GM21619 (cell line): ENCODE measurements around the gene ZBTB22.

Experiments used
- ATAC-seq: cut with Tn5 transposase; IDR thresholded peaks from one replicate; pipeline ENCODE4 v1.9.1; 2021; ENCODE audit not compliant: unreplicated experiment

The ZBTB22 gene

DNA sequence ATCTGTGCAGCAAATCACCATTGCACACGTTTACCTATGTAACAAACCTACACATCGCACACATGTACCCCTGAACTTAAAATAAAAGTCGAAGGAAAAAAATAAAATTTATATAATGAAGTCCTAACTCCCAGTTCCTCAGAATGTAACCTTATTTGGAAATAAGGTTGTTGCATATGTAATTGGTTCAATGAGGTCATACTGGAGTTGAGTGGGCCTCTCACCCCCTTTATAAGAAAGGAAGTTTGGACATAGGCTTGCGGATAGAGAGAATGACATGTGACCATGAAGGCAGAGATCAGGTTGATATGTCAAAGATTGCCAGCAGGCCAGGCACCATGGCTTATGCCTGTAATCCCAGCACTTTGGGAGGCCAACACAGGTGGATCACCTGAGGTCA is 16.1 kb upstream of the ZBTB22 start:
- no peak for ATAC-seq

DNA sequence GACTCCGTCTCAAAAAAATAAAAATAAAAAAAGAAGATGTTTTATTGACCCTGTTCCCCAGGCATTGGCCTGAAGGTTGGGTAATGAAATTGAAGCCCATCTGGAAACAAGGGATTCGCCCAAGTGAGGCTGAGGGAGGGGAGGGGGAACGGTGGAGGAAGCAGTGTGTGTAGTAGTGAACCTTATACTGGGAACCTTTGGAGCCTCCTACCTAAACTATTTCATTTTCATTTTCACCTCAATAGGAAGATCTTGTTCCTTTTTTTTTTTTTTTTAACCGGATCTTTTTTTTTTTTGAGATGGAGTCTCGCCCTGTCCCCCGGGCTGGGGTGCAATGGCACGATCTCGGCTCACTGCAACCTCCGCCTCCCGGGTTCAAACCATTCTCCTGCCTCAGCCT is 13.2 kb upstream of the ZBTB22 start:
- no peak for ATAC-seq

DNA sequence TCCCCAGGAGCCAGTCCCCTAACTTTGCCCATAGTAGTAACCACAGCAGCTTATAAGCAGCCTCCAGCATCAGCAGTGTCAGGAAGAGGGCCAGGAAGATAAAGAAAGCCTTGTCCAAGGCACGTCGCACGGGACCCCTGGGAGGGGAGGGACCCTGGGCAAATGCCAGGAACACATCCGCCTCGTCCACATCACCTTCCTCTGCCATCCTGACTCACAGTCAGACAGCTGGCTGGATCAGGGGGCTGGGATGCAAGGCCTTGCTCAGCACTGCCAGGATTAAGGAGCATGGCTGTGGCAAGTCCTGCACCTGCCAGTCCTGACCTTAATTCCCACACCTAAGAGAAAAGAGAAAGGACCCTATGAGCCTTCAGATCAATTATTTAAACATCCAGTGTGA is 11.5 kb upstream of the ZBTB22 start:
- ATAC-seq = no peak

DNA sequence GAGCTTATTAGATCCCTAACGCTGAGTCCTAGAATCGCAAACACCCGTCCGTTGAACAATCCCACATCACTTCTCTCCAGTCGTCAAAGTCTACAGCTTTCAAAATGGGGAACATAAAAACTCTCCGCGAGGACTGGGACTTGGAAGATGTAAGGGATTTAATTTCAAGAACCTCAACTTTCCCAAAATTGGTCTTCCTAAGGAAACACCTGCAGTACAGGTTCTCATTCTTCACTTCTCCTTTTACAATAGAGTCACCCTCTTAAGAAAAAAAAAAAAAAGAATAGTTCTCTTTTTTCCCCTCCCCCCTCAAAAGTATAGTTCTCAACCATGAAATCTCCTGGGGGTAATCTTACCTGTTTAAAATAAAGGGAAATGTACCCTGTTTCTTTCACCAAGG is 6.6 kb upstream of the ZBTB22 start:
- ATAC-seq = no peak

DNA sequence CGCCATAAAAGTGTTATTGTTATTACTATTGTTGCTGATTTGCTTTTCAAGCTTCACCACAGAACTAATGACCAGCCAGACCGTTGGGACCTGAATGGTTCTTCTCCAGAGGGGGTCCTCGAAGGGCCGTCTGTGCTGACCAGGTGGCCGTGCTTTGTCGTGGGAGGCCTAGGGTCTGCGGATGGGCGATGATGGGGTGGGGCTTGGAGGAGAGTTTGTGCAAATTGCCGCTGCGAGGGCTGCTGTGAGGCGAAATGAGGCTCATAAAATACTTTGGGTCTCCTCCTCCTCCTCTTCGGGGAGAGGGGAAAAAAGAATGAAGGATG is 6.0 kb upstream of the ZBTB22 start:
- no peak for ATAC-seq

DNA sequence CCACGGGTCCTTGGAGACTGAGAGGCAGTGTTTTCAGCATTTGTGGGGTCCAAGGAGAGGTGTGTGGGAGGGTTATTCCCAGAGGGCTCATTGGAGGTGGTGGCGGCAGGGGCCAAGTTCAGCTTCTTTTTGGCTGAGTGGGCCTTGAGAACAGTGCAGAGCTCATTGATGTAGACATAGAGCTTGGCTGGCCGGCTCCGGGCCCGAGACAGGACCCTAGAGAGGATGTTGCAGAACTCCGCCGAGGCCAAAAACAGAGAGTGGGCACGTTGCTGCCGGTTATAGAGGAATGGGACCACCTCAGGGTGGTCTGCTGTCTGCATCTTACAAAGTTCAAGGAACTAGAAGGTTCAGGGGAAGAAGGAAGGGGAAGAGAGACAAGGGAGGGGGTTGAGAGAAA is 3.7 kb upstream of the ZBTB22 start:
- no peak for ATAC-seq

DNA sequence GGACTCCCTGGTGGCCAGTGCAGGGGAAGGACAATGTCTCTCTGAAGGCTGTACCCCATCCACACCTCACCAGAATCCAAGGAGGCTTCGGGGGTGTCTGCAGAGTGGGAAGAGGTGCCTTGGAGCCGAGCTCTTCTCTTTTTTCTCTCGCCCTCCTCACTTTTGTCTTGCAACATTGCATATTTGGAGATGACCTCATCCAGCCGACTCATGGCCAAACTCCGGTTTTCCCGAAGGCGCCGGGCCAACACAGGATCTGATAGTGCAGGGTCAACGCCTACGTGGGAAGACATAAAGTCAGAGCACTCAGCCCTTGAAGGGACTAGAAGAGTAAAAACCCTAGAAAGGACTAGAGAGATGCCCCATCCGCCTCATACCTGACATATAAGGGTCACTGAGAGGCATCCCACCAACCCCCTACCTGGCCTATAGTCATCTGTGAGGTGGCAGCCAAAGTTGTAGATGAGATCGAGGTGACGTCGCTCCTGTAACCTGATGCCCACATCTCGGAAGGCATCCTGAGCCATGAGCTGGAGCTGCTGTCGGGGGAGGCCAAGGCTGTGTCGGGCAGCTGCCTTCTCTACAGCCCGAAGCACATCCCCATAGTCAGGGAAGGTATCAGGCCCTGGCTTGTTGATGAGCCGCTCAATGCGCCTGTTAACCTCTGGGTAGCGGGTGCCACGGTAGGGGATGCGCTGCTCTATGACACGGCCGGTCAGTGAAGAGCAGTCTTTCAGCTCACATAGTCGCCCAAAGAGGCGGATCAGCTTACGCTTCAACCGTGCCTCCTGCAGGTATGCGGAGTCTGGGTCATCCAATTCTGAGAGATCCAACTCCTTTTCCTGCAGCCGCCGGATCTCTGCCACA is 3.0 kb upstream of the ZBTB22 start:
- ATAC-seq = no peak

DNA sequence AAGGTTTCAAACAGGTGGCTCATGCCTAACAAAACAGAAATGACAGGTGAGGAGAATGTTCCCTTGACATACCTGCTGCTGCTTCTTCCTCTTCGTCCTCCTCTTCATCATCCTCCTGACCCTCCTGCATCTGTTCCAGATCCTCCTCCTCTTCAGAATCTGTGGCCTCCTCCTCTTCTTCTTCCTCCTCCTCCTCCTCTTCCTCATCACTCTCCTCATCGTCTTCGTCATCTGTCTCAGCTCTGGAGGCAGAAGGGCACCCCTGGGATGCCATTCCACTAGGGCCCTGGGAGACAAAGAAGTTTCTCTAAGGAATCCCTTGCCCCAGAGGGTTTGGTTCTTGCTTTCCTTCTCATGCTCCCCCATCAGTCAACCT is 2.4 kb upstream of the ZBTB22 start:
- ATAC-seq = no peak

DNA sequence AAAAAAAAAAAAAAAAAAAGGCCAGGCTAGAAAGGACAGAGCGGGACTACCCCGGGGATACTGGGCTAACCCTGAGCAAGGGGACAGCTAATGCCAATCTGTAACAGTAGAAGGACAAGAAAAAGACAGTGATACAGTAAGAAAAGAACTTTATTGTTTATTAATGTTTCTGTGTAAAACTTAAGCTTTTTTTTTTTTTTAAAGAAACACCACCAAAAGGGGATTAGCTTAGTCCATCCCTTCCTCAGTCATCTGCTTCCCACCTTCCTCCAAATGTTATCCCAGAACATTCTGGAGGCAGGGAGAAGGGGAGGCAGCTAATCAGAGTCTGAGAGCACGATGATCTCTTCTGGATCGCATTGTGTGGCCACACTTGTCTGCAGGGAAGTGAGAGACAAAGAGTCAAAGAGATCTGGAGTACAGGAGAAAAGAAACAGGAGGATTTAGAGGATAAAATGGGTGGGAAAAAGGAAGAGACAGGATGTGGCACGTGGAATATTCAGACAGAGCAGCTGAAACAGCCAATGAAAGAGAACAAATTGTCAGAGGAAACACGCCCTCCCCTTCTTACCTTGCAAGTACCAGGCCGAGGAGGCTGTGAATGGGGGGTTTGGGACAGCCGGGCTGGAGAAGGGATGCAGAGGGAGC is 1.0 kb upstream of the ZBTB22 start:
- no peak for ATAC-seq

DNA sequence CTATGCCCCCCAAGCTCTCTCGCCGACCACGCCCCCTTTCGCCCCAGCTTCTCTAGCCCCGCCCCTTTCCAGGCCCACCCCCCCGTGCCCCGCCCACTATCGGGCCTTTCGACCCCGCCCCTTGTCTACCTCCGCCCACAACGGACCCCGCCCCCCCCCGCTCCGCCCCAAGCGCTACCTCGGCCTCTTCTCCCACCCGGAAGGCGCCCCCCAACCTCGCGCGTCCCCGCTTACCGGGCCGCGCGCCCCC is 200 bp downstream of the ZBTB22 start:
- no peak for ATAC-seq

DNA sequence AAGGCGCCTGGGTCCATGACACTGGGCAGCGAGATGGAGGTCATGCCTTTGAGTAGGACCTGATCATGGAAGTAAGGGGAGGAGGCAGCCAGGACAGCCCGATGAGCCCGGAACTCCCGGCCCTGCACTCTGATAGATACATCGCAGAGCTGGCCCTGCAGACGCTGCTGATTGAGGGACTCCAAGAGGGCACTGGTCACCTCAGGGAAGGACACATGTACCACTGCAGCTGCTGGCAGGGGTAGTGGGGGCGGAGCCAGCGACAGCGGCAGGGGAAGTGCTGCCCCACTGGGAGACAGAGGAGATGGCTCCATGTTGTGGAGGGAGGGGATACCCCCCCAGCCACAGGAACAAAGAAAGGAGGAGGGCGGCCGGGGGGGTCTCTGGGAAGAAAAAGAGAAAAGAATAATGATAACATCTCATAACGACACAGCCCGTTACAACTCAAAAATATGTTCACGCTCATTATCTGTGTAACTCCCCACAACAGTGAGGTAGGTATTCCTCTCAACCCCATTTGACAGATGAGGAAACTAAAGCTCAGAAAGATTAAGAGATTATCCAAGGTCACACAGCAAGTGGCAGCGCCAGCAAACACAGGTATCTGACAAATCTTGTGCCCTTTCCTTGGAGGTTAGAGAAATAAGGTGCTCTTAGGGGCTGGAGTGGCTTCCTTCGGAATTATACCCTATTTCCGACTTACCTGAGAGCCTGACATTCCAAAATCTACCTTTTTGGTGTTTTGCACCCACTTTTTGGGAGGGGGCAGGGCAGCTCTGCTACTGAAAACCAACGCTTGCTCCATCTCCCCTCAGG is 733 bp downstream of the ZBTB22 start:
- no peak for ATAC-seq

DNA sequence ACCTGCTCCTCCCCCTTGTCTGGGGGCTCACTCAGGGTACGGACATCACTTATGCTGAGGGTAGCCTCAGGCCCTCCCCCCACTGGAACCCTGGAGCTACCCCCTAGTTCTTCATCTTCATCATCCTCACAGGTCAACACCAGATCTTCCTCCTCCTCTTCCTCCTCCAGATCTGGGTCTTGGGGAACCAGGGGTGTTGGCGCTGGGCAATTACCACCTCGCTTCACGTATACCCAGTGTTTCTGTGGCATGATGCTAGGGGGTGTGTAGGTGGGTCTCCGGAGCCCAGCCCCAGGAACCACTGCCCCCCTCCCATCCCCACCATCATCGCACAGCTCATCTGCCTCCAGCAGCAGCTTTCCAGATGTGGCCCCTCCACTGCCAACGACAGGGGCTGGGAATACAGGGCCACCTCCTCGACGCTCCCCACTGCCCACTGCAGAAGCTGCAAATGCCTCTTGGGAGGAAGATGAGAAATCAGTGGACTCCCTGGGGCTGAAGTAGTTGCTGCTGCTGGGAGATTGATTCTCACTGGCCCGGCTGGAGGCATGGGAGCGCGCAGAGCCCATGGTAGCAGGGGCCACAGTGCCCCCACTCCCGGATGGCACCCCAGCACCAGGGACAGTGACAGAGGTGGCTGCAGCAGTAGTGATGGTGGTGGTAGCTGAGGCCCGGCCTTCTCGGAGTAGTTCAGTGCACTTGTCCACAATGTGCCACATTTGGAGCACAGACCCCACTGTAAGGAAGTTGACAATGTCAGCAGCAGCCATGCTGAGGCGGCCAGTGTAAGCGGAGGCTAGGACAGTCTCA is 1.5 kb downstream of the ZBTB22 start:
- no peak for ATAC-seq

DNA sequence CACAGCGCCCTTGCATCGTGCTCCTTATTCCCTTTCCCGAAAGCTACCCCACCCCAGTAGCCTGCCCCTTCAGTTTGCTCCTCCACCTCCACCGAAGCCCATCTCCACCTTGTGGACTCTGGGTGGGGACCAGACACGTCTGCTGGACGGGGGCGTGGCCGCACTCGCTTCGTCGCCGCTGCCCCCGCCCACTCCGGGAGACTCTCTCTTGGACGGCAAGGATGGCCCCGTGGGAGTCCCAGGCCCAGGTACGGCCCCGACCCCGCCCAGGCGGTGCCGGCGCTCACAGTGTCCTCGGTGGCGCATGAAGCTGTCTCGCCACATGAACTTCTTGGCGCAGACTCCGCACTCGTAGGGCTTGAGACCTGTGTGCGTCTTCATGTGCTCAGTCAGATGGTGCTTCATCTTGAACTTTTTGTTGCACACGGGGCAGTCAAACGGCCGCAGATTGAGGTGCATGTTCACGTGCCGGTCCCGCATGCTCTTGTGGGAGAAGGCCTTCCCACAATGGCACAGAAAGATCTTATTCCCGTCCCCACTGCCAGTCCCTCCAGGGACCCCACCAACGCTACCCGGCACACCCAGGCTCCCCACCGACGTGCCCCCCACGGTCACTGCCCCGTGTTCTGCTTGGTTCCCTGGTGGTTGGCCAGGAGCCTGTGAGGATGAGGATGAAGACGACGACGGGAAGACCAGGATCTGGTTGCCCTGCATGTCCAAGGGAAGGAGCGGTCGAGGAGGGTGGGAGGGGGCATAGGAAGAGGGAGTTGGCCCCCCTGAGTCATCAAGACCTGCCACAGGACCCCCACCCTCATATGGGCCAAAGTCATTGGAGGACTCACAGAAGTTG is 2.4 kb downstream of the ZBTB22 start:
- no peak for ATAC-seq

DNA sequence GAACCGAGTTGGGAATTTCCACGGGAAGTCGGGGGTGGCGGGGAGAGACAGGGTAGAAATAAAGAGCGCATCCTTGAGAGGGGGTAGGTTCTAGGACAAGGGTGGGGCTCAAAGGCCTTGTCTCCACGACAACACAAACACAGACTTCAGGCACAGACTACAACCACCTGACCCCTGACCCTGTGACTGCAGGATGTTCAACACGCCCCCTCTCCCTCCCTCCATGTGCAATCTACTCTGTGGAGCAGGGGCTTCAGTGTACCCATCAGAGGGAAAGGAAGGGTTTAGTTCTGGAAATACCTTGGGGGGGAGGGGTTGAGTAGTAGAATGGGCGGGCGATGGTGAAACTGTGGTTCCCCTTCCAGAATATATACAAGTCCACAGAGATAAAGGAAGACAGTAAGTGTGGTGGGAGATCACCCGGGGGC is 3.0 kb downstream of the ZBTB22 start:
- ATAC-seq = no peak

DNA sequence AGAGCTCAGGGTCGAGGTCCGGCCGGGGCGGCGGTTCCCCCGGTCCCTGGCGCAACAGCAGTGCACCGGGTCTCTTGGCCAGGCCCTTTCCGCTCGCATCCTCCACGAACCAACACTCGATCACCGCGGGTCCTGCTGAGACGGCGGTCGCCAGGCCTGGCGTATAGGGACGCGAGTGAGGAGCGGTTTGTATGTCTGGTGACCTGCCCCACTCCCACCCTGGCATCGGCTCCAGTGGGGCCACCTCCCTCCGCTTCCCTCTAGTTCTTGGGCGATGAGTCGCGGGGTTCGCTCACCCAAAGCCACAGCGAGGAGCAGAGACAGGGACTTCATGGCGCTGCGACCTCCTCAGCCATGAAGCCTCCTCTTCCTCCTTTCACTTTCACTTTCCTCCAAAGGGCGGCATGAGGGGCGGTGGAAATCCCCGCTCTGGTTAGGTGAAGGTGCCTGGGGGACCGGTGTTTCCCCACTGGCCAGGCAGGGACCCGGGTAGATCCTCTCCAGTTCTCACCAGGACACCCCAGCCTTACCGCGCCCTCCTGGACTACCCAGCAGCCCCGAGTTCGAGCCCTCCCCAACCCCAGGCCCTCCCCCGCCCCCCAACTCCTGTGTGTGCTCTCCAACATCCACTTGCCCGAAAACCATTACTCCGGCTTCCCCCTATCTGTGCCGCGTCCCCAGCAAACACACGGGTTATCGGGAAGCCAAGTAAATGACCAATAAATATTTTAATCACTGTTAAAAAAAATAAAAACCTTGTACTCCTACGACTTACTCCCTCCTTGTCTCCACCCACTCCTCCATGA is 3.6 kb downstream of the ZBTB22 start, which contains the start of gene TAPBP:
TSS of gene TAPBP (minus strand) at position 370 of the 806 bp plus-strand sequence. CDS start at position 333, 37 bp downstream.
- peak; percentile 32 for ATAC-seq

DNA sequence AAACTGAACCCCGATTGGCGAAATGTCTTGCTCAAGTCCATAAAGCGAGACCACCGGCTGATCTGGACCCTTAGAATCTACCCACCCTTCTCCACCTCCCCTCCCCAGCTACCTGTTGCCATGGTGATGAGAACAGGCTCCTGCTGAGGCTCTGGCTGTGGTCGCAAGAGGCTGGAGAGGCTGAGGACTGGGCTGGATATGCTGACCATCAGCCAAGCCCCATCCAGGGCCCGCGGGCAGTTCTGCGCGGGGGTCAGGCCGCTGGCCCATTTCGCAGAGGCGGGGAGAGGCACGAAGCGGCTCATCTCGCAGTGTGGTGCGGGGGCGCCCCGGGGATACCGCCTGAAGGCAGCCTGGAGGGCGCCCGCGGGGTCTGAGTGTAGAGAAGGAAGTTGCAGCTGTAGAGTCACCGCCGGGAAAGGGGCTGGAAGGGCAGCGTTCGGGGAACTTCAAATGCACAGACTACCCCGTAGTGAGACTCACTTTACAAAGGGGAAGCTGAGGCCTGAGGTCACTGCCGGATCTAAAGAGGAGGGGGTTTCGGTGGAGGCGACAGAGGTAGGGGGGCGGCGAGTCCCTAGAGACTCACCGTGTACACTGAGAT is 4.3 kb downstream of the ZBTB22 start:
- ATAC-seq = peak; percentile 12

DNA sequence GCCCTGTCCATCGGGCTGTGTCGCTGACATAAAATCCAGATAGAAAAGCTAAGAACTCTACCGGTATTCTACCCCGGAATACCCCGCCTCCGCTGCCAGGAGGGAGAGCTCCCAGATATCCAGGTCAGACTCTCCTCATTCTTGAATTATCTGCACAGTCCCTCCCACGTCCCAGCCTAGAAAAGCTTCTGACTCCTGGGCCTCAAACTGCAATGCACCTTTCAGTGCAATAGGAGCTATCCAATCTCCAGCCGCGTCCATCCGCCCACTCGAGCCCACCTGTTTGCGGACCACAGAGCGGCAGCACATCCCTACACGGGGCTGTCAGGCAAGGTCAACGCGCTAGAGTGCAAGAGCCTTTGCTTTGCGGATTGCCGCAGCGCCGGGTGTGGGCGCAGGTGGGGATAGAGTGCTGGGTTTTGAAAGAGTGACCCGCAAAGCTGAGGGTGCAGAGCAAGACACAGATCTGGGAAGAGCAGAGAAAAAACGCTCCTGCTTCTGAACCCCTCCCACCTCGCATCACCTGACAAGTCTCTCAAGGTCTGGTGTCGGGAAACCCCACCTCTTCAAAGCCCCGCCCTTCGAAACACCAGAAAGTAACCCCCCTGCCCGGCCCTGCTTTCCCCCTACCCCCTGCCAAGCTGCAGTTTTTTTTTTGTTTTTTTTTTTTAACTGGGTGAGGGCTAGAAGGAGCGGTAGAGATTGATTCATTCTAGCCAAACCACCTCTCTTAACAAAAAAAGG is 5.0 kb downstream of the ZBTB22 start:
- peak; percentile 29 for ATAC-seq

DNA sequence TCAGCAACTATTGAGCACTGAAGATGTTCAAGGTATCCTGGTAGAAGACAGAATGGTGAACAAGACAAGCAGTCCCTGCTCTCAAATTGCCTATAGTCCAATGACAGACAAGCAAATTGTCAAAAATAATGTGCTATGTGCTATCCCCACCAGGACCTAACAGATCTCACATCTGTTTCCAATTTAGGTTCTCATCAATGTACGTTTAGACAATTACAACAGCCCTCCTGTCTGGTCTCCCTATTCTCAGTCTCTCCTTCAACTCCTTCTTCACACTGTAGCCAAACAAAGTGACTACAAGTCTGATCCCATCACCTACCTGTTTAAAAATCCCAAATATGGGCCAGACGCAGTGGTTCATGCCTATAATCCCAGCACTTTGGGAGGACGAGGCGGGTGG is 11.2 kb downstream of the ZBTB22 start:
- no peak for ATAC-seq
